ENCODE measurements around the gene TARS2.

GRCh38 chr1:150511551-150511950 lies 24.3 kb downstream of the TARS2 start:
- TF ChIP-seq POLR2A (IDR thresholded peaks at IDR 0.05; ENCODE audit: extremely low read depth, insufficient read length) (no peak), CTCF (IDR thresholded peaks at IDR 0.05; ENCODE audit: low read depth, low read length) (no peak), MYC (IDR thresholded peaks at IDR 0.05; ENCODE audit: low read depth, low read length) (no peak)

Measured in NB4 (cell line).